H1 (cell line): ENCODE measurements around the gene CCL22. TPM values are rescaled to one million over a fixed set of nuclear protein-coding genes. Genes with fewer than 3 reads are reported as not detected.

Experiments used
- CHD2 ChIP-seq: IDR thresholded peaks from 2 replicates; pipeline ENCODE4 v1.6.1; 2012; ENCODE audit warnings: low read length, improper control_type of control experiment
- CHD7 ChIP-seq: fragments of 300-600 bp; sonication (generic); IDR thresholded peaks from 2 replicates; pipeline ENCODE4 v1.7.1; 2012; ENCODE audit warnings: low read length, moderate library complexity, mild to moderate bottlenecking, inconsistent platforms; ENCODE audit not compliant: insufficient replicate concordance
- FOSL1 ChIP-seq: IDR thresholded peaks from 2 replicates; pipeline ENCODE4 v1.6.1; 2011; ENCODE audit warnings: mild to moderate bottlenecking, low read depth, low read length, moderate library complexity; ENCODE audit not compliant: insufficient read depth
- GTF2F1 ChIP-seq: IDR thresholded peaks from 2 replicates; pipeline ENCODE4 v1.6.1; 2012; ENCODE audit warnings: low read depth, low read length, improper control_type of control experiment, borderline replicate concordance
- HDAC2 ChIP-seq, 2 experiments: fragments of 300-600 bp in 1 of 2; sonication (generic) in 1 of 2; IDR thresholded peaks; 2 replicates each; pipeline ENCODE4 v1.6.1; 2011 to 2012; ENCODE audit warnings: low read depth in 2 of 2, low read length in 2 of 2, mild to moderate bottlenecking in 2 of 2, moderate library complexity in 2 of 2, borderline replicate concordance in 1 of 2, inconsistent platforms in 1 of 2
- PHF8 ChIP-seq: fragments of 200-600 bp; sonication (generic); conservative IDR thresholded peaks from 2 replicates; pipeline ENCODE4 v1.7.1; 2012; ENCODE audit warnings: low read depth, mild to moderate bottlenecking, inconsistent platforms, low read length, moderate library complexity
- SP4 ChIP-seq: IDR thresholded peaks from 2 replicates; pipeline ENCODE4 v1.6.1; 2012; ENCODE audit warnings: low read length, inconsistent platforms
- SUZ12 ChIP-seq: fragments of 200-600 bp; sonication (generic); IDR thresholded peaks from 2 replicates; pipeline ENCODE4 v1.6.1; 2012; ENCODE audit warnings: mild to moderate bottlenecking, inconsistent platforms, low read length, moderate library complexity, mixed read lengths
- polyA plus RNA-seq, 7 experiments: library from polyadenylated mRNA; depleted of rRNA in 3 of 7; stranded (reverse) in 5 of 7; unstranded in 2 of 7; fragments of >200 nt in 5 of 7; fragments of 200-250 nt in 2 of 7; gene quantifications; 1 replicate in 5 of 7; 2 replicates in 1 of 7; 4 replicates in 1 of 7; pipeline versions ENCODE4 v1.2.1 to v1.2.3, GENCODE V29; 2011 to 2013; ENCODE audit warnings: missing spikeins in 2 of 7, mixed read lengths in 2 of 7
- total RNA-seq: library from RNA; stranded (reverse); fragmentation: NEBNext Ultra II Directional; extraction: Animal tissue kit (Norgen Biotek cat#: 25700); gene quantifications from 2 replicates; pipeline ENCODE4 v1.2.1, GENCODE V29; 2021
- TF ChIP-seq, protein P1 (sequence below): IDR thresholded peaks from 2 replicates; pipeline ENCODE4 v1.6.1; 2012; ENCODE audit warnings: low read length, inconsistent platforms

The CCL22 gene
- total and polyA plus RNA-seq, 2 of the 8 experiments (the other 6 are each of a cell fraction or from before 2014, with no cell fraction given), result not detected

- TF ChIP-seq FOSL1 (no peak), CHD2 (no peak), HDAC2 (IDR thresholded peaks at IDR 0.05; ENCODE audit: borderline replicate concordance in 1 of 2, low read depth in 2 of 2, low read length in 2 of 2) (no peak), CHD7 (no peak), GTF2F1 (no peak), SP4 (no peak), SUZ12 (no peak), PHF8 (no peak)
- TF ChIP-seq, protein P1, sequence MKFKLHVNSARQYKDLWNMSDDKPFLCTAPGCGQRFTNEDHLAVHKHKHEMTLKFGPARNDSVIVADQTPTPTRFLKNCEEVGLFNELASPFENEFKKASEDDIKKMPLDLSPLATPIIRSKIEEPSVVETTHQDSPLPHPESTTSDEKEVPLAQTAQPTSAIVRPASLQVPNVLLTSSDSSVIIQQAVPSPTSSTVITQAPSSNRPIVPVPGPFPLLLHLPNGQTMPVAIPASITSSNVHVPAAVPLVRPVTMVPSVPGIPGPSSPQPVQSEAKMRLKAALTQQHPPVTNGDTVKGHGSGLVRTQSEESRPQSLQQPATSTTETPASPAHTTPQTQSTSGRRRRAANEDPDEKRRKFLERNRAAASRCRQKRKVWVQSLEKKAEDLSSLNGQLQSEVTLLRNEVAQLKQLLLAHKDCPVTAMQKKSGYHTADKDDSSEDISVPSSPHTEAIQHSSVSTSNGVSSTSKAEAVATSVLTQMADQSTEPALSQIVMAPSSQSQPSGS, result no peak
Measured at GRCh38 chr16:57413301-57413730, 54.7 kb downstream of the CCL22 start (continued).
